ENCODE results near the gene OR6B3. TPM values are rescaled to one million over a fixed set of nuclear protein-coding genes. Genes with fewer than 3 reads are reported as not detected.

Gene OR6B3
- total RNA-seq, 1 donor from 2014 or later = not detected

- Mint-ChIP-seq H3K27ac (no peak overlapping the region), H3K9me3 (no peaks in the 10 kb centered on the region), H3K27me3 (ENCODE audit: insufficient read depth) (peaks cover 37% of the 10 kb centered on the region), H3K36me3 (ENCODE audit: low read depth) (no peaks in the 10 kb centered on the region), H3K4me1 (ENCODE audit: low read depth) (no peaks in the 10 kb centered on the region), H3K4me3 (no peak overlapping the region)
- no peak for DNase-seq (ENCODE audit: low spot score)
- intact Hi-C loops (cut with micrococcal nuclease) = no loop called here
Measured at GRCh38 chr2:240033330-240033678, 20.0 kb downstream of the OR6B3 start.

GRCh38 chr2:240032406-240033329, 20.7 kb downstream of the OR6B3 start:
- Mint-ChIP-seq H3K4me1 (ENCODE audit: low read depth) (no peaks in the 10 kb centered on the region), H3K27me3 (ENCODE audit: insufficient read depth) (peaks cover 32% of the 10 kb centered on the region), H3K4me3 (no peak overlapping the region), H3K27ac (no peak overlapping the region), H3K9me3 (no peaks in the 10 kb centered on the region), H3K36me3 (ENCODE audit: low read depth) (no peaks in the 10 kb centered on the region)
- DNase-seq (ENCODE audit: low spot score) = no peak
- intact Hi-C loops (cut with micrococcal nuclease) = no loop called here

GRCh38 chr2:240030379-240031094, 22.8 kb downstream of the OR6B3 start, which contains the start of gene OR6B2:
Gene OR6B2, minus strand, starts transcription at chr2:240030429. Its CDS starts 0 bp downstream, at chr2:240030429.
- no peak within 1 kb of the TSS for H3K27ac Mint-ChIP-seq
- DNase-seq (ENCODE audit: low spot score) = no peak
- intact Hi-C loops (cut with micrococcal nuclease) = no loop called here
- H3K36me3 Mint-ChIP-seq (ENCODE audit: low read depth) = no peaks in the 10 kb centered on the region
- H3K9me3 Mint-ChIP-seq = no peaks in the 10 kb centered on the region
- H3K27me3 Mint-ChIP-seq (ENCODE audit: insufficient read depth) = peaks cover 15% of the 10 kb centered on the region
- H3K4me3 Mint-ChIP-seq = no peak within 1 kb of the TSS
- H3K4me1 Mint-ChIP-seq (ENCODE audit: low read depth) = no peaks in the 10 kb centered on the region

GRCh38 chr2:240024766-240025165, 28.6 kb downstream of the OR6B3 start:
- Mint-ChIP-seq H3K9me3 (no peaks in the 10 kb centered on the region), H3K27ac (peak overlapping the region; percentile 96), H3K4me3 (peak overlapping the region; percentile 97), H3K27me3 (ENCODE audit: insufficient read depth) (peaks cover 3% of the 10 kb centered on the region), H3K36me3 (ENCODE audit: low read depth) (peaks cover 12% of the 10 kb centered on the region), H3K4me1 (ENCODE audit: low read depth) (peaks cover 21% of the 10 kb centered on the region)
- DNase-seq (ENCODE audit: low spot score) = peak; percentile 15
- intact Hi-C loops (cut with micrococcal nuclease) = loop anchor here (1.0 to 10.0 kb wide), 4 partner anchors 100 to 540 kb away; partner anchors contain the start of genes COPS9, DUSP28, GPC1 and RNPEPL1

- H3K4me3 Mint-ChIP-seq = peak overlapping the region; percentile 97
- peak overlapping the region; percentile 18 for H3K27ac Mint-ChIP-seq
- intact Hi-C loops (cut with micrococcal nuclease) = loop anchor here (10.0 kb wide), 3 partner anchors 99 to 541 kb away; partner anchors contain the start of genes DUSP28, GPC1 and RNPEPL1
- H3K27me3 Mint-ChIP-seq (ENCODE audit: insufficient read depth) = no peaks in the 10 kb centered on the region
- H3K9me3 Mint-ChIP-seq = no peaks in the 10 kb centered on the region
- peaks cover 16% of the 10 kb centered on the region for H3K36me3 Mint-ChIP-seq (ENCODE audit: low read depth)
- H3K4me1 Mint-ChIP-seq (ENCODE audit: low read depth) = peaks cover 21% of the 10 kb centered on the region
- no peak for DNase-seq (ENCODE audit: low spot score)
Measured at GRCh38 chr2:240023792-240024191, 29.5 kb downstream of the OR6B3 start.

- H3K27me3 Mint-ChIP-seq (ENCODE audit: insufficient read depth) = no peaks in the 10 kb centered on the region
- DNase-seq (ENCODE audit: low spot score) = peak; percentile 48
- peaks cover 34% of the 10 kb centered on the region for H3K36me3 Mint-ChIP-seq (ENCODE audit: low read depth)
- H3K4me3 Mint-ChIP-seq = no peak overlapping the region
- H3K4me1 Mint-ChIP-seq (ENCODE audit: low read depth) = peaks cover 21% of the 10 kb centered on the region
- H3K9me3 Mint-ChIP-seq = no peaks in the 10 kb centered on the region
- intact Hi-C loops (cut with micrococcal nuclease) = loop anchor here (10.0 kb wide), 3 partner anchors 97 to 543 kb away; partner anchors contain the start of genes DUSP28, GPC1 and RNPEPL1
- no peak overlapping the region for H3K27ac Mint-ChIP-seq
Measured at GRCh38 chr2:240021488-240022104, 31.7 kb downstream of the OR6B3 start.

- H3K27me3 Mint-ChIP-seq (ENCODE audit: insufficient read depth) = no peaks in the 10 kb centered on the region
- peaks cover 7% of the 10 kb centered on the region for H3K4me1 Mint-ChIP-seq (ENCODE audit: low read depth)
- no peak overlapping the region for H3K4me3 Mint-ChIP-seq
- intact Hi-C loops (cut with micrococcal nuclease) = no loop called here
- H3K27ac Mint-ChIP-seq = no peak overlapping the region
- H3K9me3 Mint-ChIP-seq = no peaks in the 10 kb centered on the region
- DNase-seq (ENCODE audit: low spot score) = no peak
- peaks cover 51% of the 10 kb centered on the region for H3K36me3 Mint-ChIP-seq (ENCODE audit: low read depth)
Measured at GRCh38 chr2:240018071-240018750, 35.1 kb downstream of the OR6B3 start.

- intact Hi-C loops (cut with micrococcal nuclease) = no loop called here
- H3K4me1 Mint-ChIP-seq (ENCODE audit: low read depth) = no peaks in the 10 kb centered on the region
Measured at GRCh38 chr2:240014327-240014726, 39.0 kb downstream of the OR6B3 start.

GRCh38 chr2:240013343-240013742, 40.0 kb downstream of the OR6B3 start:
- Mint-ChIP-seq H3K4me1 (ENCODE audit: low read depth) (no peaks in the 10 kb centered on the region), H3K27me3 (ENCODE audit: insufficient read depth) (no peaks in the 10 kb centered on the region), H3K4me3 (no peak overlapping the region), H3K9me3 (no peaks in the 10 kb centered on the region), H3K27ac (no peak overlapping the region), H3K36me3 (ENCODE audit: low read depth) (peaks cover 55% of the 10 kb centered on the region)
- intact Hi-C loops (cut with micrococcal nuclease) = no loop called here
- DNase-seq (ENCODE audit: low spot score) = no peak

More at GRCh38 chr2:240014327-240014726, 39.0 kb downstream of the OR6B3 start:
- Mint-ChIP-seq H3K36me3 (ENCODE audit: low read depth) (peaks cover 56% of the 10 kb centered on the region), H3K27me3 (ENCODE audit: insufficient read depth) (no peaks in the 10 kb centered on the region), H3K4me3 (no peak overlapping the region), H3K27ac (no peak overlapping the region), H3K9me3 (no peaks in the 10 kb centered on the region)
- no peak for DNase-seq (ENCODE audit: low spot score)

- no peaks in the 10 kb centered on the region for H3K4me1 Mint-ChIP-seq (ENCODE audit: low read depth)
- H3K36me3 Mint-ChIP-seq (ENCODE audit: low read depth) = peaks cover 36% of the 10 kb centered on the region
- H3K9me3 Mint-ChIP-seq = no peaks in the 10 kb centered on the region
Measured at GRCh38 chr2:240002983-240003382, 50.3 kb downstream of the OR6B3 start.

GRCh38 chr2:240000671-240001070, 52.6 kb downstream of the OR6B3 start:
- Mint-ChIP-seq H3K4me3 (no peak overlapping the region), H3K36me3 (ENCODE audit: low read depth) (peaks cover 30% of the 10 kb centered on the region), H3K9me3 (no peaks in the 10 kb centered on the region), H3K4me1 (ENCODE audit: low read depth) (no peaks in the 10 kb centered on the region), H3K27ac (no peak overlapping the region), H3K27me3 (ENCODE audit: insufficient read depth) (no peaks in the 10 kb centered on the region)
- intact Hi-C loops (cut with micrococcal nuclease) = no loop called here
- no peak for DNase-seq (ENCODE audit: low spot score)

More at GRCh38 chr2:240002983-240003382, 50.3 kb downstream of the OR6B3 start:
- H3K27me3 Mint-ChIP-seq (ENCODE audit: insufficient read depth) = no peaks in the 10 kb centered on the region
- H3K27ac Mint-ChIP-seq = no peak overlapping the region
- no peak for DNase-seq (ENCODE audit: low spot score)
- H3K4me3 Mint-ChIP-seq = no peak overlapping the region
- intact Hi-C loops (cut with micrococcal nuclease) = no loop called here

GRCh38 chr2:239997686-239998409, 55.5 kb downstream of the OR6B3 start:
- H3K4me1 Mint-ChIP-seq (ENCODE audit: low read depth) = no peaks in the 10 kb centered on the region
- H3K36me3 Mint-ChIP-seq (ENCODE audit: low read depth) = peaks cover 16% of the 10 kb centered on the region
- no peaks in the 10 kb centered on the region for H3K27me3 Mint-ChIP-seq (ENCODE audit: insufficient read depth)
- no peak overlapping the region for H3K27ac Mint-ChIP-seq
- H3K9me3 Mint-ChIP-seq = no peaks in the 10 kb centered on the region
- intact Hi-C loops (cut with micrococcal nuclease) = no loop called here
- DNase-seq (ENCODE audit: low spot score) = no peak
- no peak overlapping the region for H3K4me3 Mint-ChIP-seq

All from activated T-helper 1 cell treated with anti-CD3 and anti-CD28 coated beads, Interleukin-12 subunit alpha, Interleukin-12 subunit beta, Interleukin-2, Interleukin-4 antibody, amounts not matched to agents 30 ng/mL and 10 ng/mL and 1 ng/mL, durations not matched to agents 14 hours and 24 hours and 36 hours (primary cell).